H1 (cell line): ENCODE results near the gene GRAPL. TPM values are rescaled to one million over a fixed set of nuclear protein-coding genes. Genes with fewer than 3 reads are reported as not detected.
"Not testable (repeated sequence)": the region's sequence is repeated elsewhere in the genome, so short reads cannot be mapped to it uniquely, and the experiment has no call there.

Source experiments
- CTCF ChIA-PET: fragments of 300-600 bp; sonication (Branson Sonifier 250); formaldehyde crosslinking; loops from one replicate; lab custom pipeline; 2021; ENCODE audit not compliant: partially characterized antibody; lab: Charles Lee
- POLR2A ChIA-PET: fragments of 300-600 bp; sonication (Branson Sonifier 250); formaldehyde crosslinking; loops from one replicate; lab custom pipeline; 2021; ENCODE audit warnings: inconsistent platforms; ENCODE audit not compliant: partially characterized antibody; lab: Charles Lee
- DNase-seq, 2 experiments: peaks; one replicate each; pipeline versions ENCODE4 v3.0.0 to v3.0.0-alpha.2; 2010 to 2022; ENCODE audit warnings: low spot score in 2 of 2, low read depth in 1 of 2, mixed read lengths in 1 of 2
- FAIRE-seq: peaks from 2 replicates; lab custom pipeline; 2011; peaks lifted over from hg19 to GRCh38; lab: Jason Lieb, UNC
- H2AFZ ChIP-seq: 2 replicates; pipeline ENCODE4 v1.8.1; 2012; ENCODE audit warnings: low read length, inconsistent platforms
- H2AK5ac ChIP-seq: 2 replicates; pipeline ENCODE4 v1.6.1; 2013; ENCODE audit warnings: low read depth, low read length
- H2BK120ac ChIP-seq: replicated peaks from 2 replicates; pipeline ENCODE3; 2013; ENCODE audit warnings: low read depth, low read length, inconsistent platforms
- H2BK12ac ChIP-seq: 2 replicates; pipeline ENCODE4 v1.6.1; 2013; ENCODE audit warnings: low read depth, low read length
- H2BK15ac ChIP-seq: 2 replicates; pipeline ENCODE4 v1.6.1; 2013; ENCODE audit warnings: low read length
- H2BK20ac ChIP-seq: 2 replicates; pipeline ENCODE4 v1.6.1; 2013; ENCODE audit warnings: low read length
- H2BK5ac ChIP-seq: 2 replicates; pipeline ENCODE4 v1.6.1; 2013; ENCODE audit warnings: low read depth, low read length
- H3K14ac ChIP-seq: 2 replicates; pipeline ENCODE4 v1.6.1; 2013; ENCODE audit warnings: inconsistent platforms; ENCODE audit not compliant: insufficient read length
- H3K18ac ChIP-seq: 2 replicates; pipeline ENCODE4 v1.6.1; 2013; ENCODE audit warnings: low read length; ENCODE audit errors: extremely low read depth
- H3K23ac ChIP-seq: 2 replicates; pipeline ENCODE4 v1.6.1; 2013; ENCODE audit warnings: inconsistent platforms; ENCODE audit not compliant: insufficient read length
- H3K23me2 ChIP-seq: 2 replicates; pipeline ENCODE4 v1.6.1; 2013; ENCODE audit warnings: low read depth, low read length
- H3K27ac ChIP-seq: 2 replicates; pipeline ENCODE4 v1.6.1; 2011; ENCODE audit warnings: low read depth, low read length, inconsistent platforms
- H3K27me3 ChIP-seq, 4 experiments: replicated peaks in 1 of 4; 1 replicate in 1 of 4; 2 replicates in 3 of 4; pipeline versions ENCODE4 v1.6.1 to v1.8.1; 2011 to 2013; ENCODE audit warnings: low read length in 3 of 4, mild to moderate bottlenecking in 3 of 4, inconsistent platforms in 2 of 4, mixed read lengths in 2 of 4, moderate library complexity in 1 of 4; ENCODE audit not compliant: control insufficient read depth in 3 of 4, insufficient read depth in 3 of 4; ENCODE audit errors: extremely low read depth in 1 of 4
- H3K36me3 ChIP-seq, 4 experiments: 2 replicates each; pipeline versions ENCODE4 v1.6.1 to v1.8.1; 2011 to 2013; ENCODE audit warnings: mild to moderate bottlenecking in 4 of 4, low read length in 3 of 4, moderate library complexity in 2 of 4, control low read depth in 1 of 4, inconsistent platforms in 1 of 4; ENCODE audit not compliant: insufficient read depth in 4 of 4, control insufficient read depth in 2 of 4
- H3K4ac ChIP-seq: replicated peaks from 2 replicates; pipeline ENCODE3; 2013; ENCODE audit warnings: low read length, low read depth, mixed read lengths, inconsistent platforms; ENCODE audit not compliant: insufficient read length
- H3K4me1 ChIP-seq, 4 experiments: replicated peaks in 1 of 4; 1 replicate in 1 of 4; 2 replicates in 3 of 4; pipeline versions ENCODE4 v1.6.1 to v1.8.1; 2011 to 2013; ENCODE audit warnings: low read length in 3 of 4, inconsistent platforms in 2 of 4, mixed read lengths in 1 of 4; ENCODE audit not compliant: insufficient read depth in 4 of 4, control insufficient read depth in 3 of 4
- H3K4me2 ChIP-seq, 2 experiments: 2 replicates each; pipeline versions ENCODE4 v1.6.1 to v1.8.1; 2011 to 2013; ENCODE audit warnings: low read depth in 2 of 2, low read length in 2 of 2, control low read depth in 1 of 2, inconsistent platforms in 1 of 2, mild to moderate bottlenecking in 1 of 2; ENCODE audit not compliant: insufficient read depth in 1 of 2
- H3K4me3 ChIP-seq, 4 experiments: fragments of 200-600, 300-600 bp in 1 of 4; sonication (generic), shearing (Covaris generic), sonication (Bioruptor Twin) in 1 of 4; 2 replicates each; pipeline versions ENCODE4 v1.5.1 to v1.8.1; 2011 to 2016; ENCODE audit warnings: low read length in 4 of 4, low read depth in 3 of 4, control low read depth in 2 of 4, inconsistent platforms in 2 of 4, mild to moderate bottlenecking in 2 of 4, mixed read lengths in 1 of 4, moderate library complexity in 1 of 4; ENCODE audit not compliant: insufficient read depth in 2 of 4; ENCODE audit errors: extremely low read depth in 1 of 4
- H3K56ac ChIP-seq: replicated peaks from 2 replicates; pipeline ENCODE3; 2013; ENCODE audit warnings: low read depth, mild to moderate bottlenecking, mixed read lengths, low read length, inconsistent platforms; ENCODE audit not compliant: insufficient read length
- H3K79me1 ChIP-seq: 2 replicates; pipeline ENCODE4 v1.6.1; 2013; ENCODE audit warnings: low read depth, low read length, control low read depth
- H3K79me2 ChIP-seq, 2 experiments: 2 replicates each; pipeline versions ENCODE4 v1.6.1 to v1.8.1; 2012 to 2013; ENCODE audit warnings: low read length in 2 of 2, mild to moderate bottlenecking in 2 of 2, inconsistent platforms in 1 of 2; ENCODE audit not compliant: insufficient read depth in 2 of 2, control insufficient read depth in 1 of 2
- H3K9ac ChIP-seq, 4 experiments: replicated peaks in 1 of 4; 1 replicate in 1 of 4; 2 replicates in 3 of 4; pipeline versions ENCODE4 v1.6.1 to v1.8.1; 2011 to 2013; ENCODE audit warnings: low read depth in 3 of 4, low read length in 3 of 4, control low read depth in 2 of 4, mild to moderate bottlenecking in 2 of 4, moderate library complexity in 2 of 4, inconsistent platforms in 1 of 4; ENCODE audit errors: extremely low read depth in 1 of 4
- H3K9me3 ChIP-seq, 2 experiments: 2 replicates each; pipeline versions ENCODE4 v1.6.1 to v1.8.1; 2012 to 2013; ENCODE audit warnings: mild to moderate bottlenecking in 2 of 2, moderate library complexity in 2 of 2, control low read depth in 1 of 2, inconsistent platforms in 1 of 2, low read depth in 1 of 2, low read length in 1 of 2, mixed read lengths in 1 of 2; ENCODE audit not compliant: insufficient read depth in 2 of 2
- H4K20me1 ChIP-seq, 2 experiments: replicated peaks in 1 of 2; 2 replicates each; pipeline versions ENCODE3 to v1.8.1; 2011 to 2013; ENCODE audit warnings: inconsistent platforms in 2 of 2, low read length in 2 of 2, mild to moderate bottlenecking in 1 of 2; ENCODE audit not compliant: insufficient read depth in 2 of 2, control insufficient read depth in 1 of 2
- H4K5ac ChIP-seq: 2 replicates; pipeline ENCODE4 v1.6.1; 2013; ENCODE audit warnings: low read length, low read depth, mixed read lengths, inconsistent platforms; ENCODE audit not compliant: insufficient read length
- H4K8ac ChIP-seq: 2 replicates; pipeline ENCODE4 v1.8.0; 2013; ENCODE audit warnings: mild to moderate bottlenecking, moderate library complexity, low read length, inconsistent platforms; ENCODE audit not compliant: insufficient read depth; ENCODE audit errors: extremely low read depth
- H4K91ac ChIP-seq: replicated peaks from 2 replicates; pipeline ENCODE3; 2013; ENCODE audit warnings: low read length, mixed read lengths, inconsistent platforms; ENCODE audit not compliant: insufficient read length
- WGBS, 2 experiments: shearing (Covaris generic) in 1 of 2; methylation state at CpG; one replicate each; pipeline versions ENCODE4 v1.1.6 to v1.1.7; 2013 to 2015; ENCODE audit warnings: low lambda C conversion rate in 2 of 2, mixed read lengths in 2 of 2, inconsistent platforms in 1 of 2, low coverage in 1 of 2, missing lambda C conversion rate in 1 of 2; ENCODE audit not compliant: insufficient replicate concordance in 2 of 2, insufficient coverage in 1 of 2, insufficient read length in 1 of 2; ENCODE audit errors: extremely low coverage in 1 of 2, missing lambda C conversion rate in 1 of 2; 5-methylcytosine and 5-hydroxymethylcytosine counted together
- polyA plus RNA-seq, 7 experiments: library from polyadenylated mRNA; depleted of rRNA in 3 of 7; stranded (reverse) in 5 of 7; unstranded in 2 of 7; fragments of >200 nt in 5 of 7; fragments of 200-250 nt in 2 of 7; gene quantifications; 1 replicate in 5 of 7; 2 replicates in 1 of 7; 4 replicates in 1 of 7; pipeline versions ENCODE4 v1.2.1 to v1.2.3, GENCODE V29; 2011 to 2013; ENCODE audit warnings: missing spikeins in 2 of 7, mixed read lengths in 2 of 7
- total RNA-seq: library from RNA; stranded (reverse); fragmentation: NEBNext Ultra II Directional; extraction: Animal tissue kit (Norgen Biotek cat#: 25700); gene quantifications from 2 replicates; pipeline ENCODE4 v1.2.1, GENCODE V29; 2021

The GRAPL gene
- total and polyA plus RNA-seq, 2 of the 8 experiments (the other 6 are each of a cell fraction or from before 2014, with no cell fraction given) = 0.15 TPM; not detected in 1

GRCh38 chr17:19136138-19136537 lies 8.7 kb downstream of the GRAPL start:
- FAIRE-seq, H2BK12ac ChIP-seq, POLR2A ChIA-PET: not testable (repeated sequence)

GRCh38 chr17:19136605-19137004 lies 9.2 kb downstream of the GRAPL start:
- H3K4me3 ChIP-seq = not testable (repeated sequence)

More at GRCh38 chr17:19136138-19136537, 8.7 kb downstream of the GRAPL start:
- DNase-seq, H2AK5ac ChIP-seq, H3K4me2 ChIP-seq, H3K4me1 ChIP-seq, H3K36me3 ChIP-seq, H2BK120ac ChIP-seq, H3K4ac ChIP-seq, H3K23me2 ChIP-seq, H3K79me1 ChIP-seq, H3K27ac ChIP-seq, CTCF ChIA-PET, H4K20me1 ChIP-seq, H3K56ac ChIP-seq, H3K9me3 ChIP-seq, H4K91ac ChIP-seq, H2BK20ac ChIP-seq, H3K27me3 ChIP-seq, H2AFZ ChIP-seq, H3K14ac ChIP-seq, H3K4me3 ChIP-seq, H2BK15ac ChIP-seq, H3K9ac ChIP-seq, H4K5ac ChIP-seq, H3K79me2 ChIP-seq, H2BK5ac ChIP-seq, H4K8ac ChIP-seq, H3K23ac ChIP-seq, H3K18ac ChIP-seq: not testable (repeated sequence)
- WGBS, 2 experiments = no CpG with 5 or more reads among the region's 17 CpGs

More at GRCh38 chr17:19136605-19137004, 9.2 kb downstream of the GRAPL start:
- H3K79me2 ChIP-seq, POLR2A ChIA-PET, H4K8ac ChIP-seq, H2AK5ac ChIP-seq, H2BK120ac ChIP-seq, H3K4me1 ChIP-seq, H4K20me1 ChIP-seq, H2BK15ac ChIP-seq, H3K79me1 ChIP-seq, H3K4ac ChIP-seq, H2BK5ac ChIP-seq, H3K9me3 ChIP-seq, H4K5ac ChIP-seq, H2BK12ac ChIP-seq, FAIRE-seq, H3K23ac ChIP-seq, H3K9ac ChIP-seq, H3K23me2 ChIP-seq, H3K56ac ChIP-seq, CTCF ChIA-PET, H2BK20ac ChIP-seq, H3K27ac ChIP-seq, H3K36me3 ChIP-seq, H3K18ac ChIP-seq, H4K91ac ChIP-seq, H3K14ac ChIP-seq, H3K4me2 ChIP-seq, H3K27me3 ChIP-seq, H2AFZ ChIP-seq: not testable (repeated sequence)
- DNase-seq = peak in 1 of 2 experiments; percentile 16
- WGBS, 2 experiments = no CpG with 5 or more reads among the region's 6 CpGs
